ENCODE results near the gene KCNMB4.

DNA sequence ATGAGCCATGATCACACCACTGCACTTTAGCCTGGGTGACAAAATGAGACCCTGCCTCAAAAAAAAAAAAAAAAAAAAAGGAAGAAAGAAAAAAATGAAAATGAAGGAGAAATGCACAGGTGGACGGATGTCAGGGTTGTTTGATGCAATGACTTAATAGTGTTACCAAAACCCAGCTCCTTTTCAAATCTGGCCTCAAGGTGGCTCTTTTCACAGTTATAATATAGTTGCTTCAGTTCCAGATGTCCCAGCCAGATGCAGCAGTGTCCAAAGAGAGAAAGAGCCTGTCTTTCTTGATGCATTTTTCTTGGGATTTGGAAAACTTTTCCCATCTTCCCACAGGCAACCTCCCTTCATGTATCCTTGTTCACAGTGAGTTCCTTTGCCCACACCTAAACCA is 36.5 kb downstream of the KCNMB4 start:
- TF ChIP-seq, protein P1, sequence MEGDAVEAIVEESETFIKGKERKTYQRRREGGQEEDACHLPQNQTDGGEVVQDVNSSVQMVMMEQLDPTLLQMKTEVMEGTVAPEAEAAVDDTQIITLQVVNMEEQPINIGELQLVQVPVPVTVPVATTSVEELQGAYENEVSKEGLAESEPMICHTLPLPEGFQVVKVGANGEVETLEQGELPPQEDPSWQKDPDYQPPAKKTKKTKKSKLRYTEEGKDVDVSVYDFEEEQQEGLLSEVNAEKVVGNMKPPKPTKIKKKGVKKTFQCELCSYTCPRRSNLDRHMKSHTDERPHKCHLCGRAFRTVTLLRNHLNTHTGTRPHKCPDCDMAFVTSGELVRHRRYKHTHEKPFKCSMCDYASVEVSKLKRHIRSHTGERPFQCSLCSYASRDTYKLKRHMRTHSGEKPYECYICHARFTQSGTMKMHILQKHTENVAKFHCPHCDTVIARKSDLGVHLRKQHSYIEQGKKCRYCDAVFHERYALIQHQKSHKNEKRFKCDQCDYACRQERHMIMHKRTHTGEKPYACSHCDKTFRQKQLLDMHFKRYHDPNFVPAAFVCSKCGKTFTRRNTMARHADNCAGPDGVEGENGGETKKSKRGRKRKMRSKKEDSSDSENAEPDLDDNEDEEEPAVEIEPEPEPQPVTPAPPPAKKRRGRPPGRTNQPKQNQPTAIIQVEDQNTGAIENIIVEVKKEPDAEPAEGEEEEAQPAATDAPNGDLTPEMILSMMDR (IDR thresholded peaks at IDR 0.05), result no peak
- TF ChIP-seq POLR2A (IDR thresholded peaks at IDR 0.05), result no peak
- no peak for TF ChIP-seq EP300 (IDR thresholded peaks at IDR 0.05)
